HL-60 (cell line): ENCODE results near the gene ENPEP.

Source experiments
- CTCF ChIP-seq: IDR thresholded peaks from one replicate; pipeline ENCODE4 v1.5.1; 2011; ENCODE audit warnings: low read length, control low read depth, inconsistent platforms; ENCODE audit not compliant: insufficient read depth
- POLR2AphosphoS5 ChIP-seq: IDR thresholded peaks from 2 replicates; pipeline ENCODE4 v1.6.1; 2012; ENCODE audit warnings: low read depth
- REST ChIP-seq: IDR thresholded peaks from 2 replicates; pipeline ENCODE4 v1.6.1; 2012; ENCODE audit warnings: low read depth; ENCODE audit not compliant: insufficient replicate concordance

- TF ChIP-seq CTCF, result no peak
- TF ChIP-seq REST, result no peak
- TF ChIP-seq POLR2AphosphoS5, result no peak
Measured at GRCh38 chr4:110480746-110481271, 4.9 kb downstream of the ENPEP start.
